Ovary (tissue), 3 donors: ENCODE results near the gene GSK3B.

ENCODE experiments used
- POLR2A ChIP-seq: fragments of 450-650 bp; IDR thresholded peaks from one replicate; pipeline ENCODE4 v1.6.1; 2017; ENCODE audit warnings: antibody characterized with exemption, mild to moderate bottlenecking, moderate library complexity
- TF ChIP-seq, protein P1 (sequence below), 3 donors: fragments of 450-650 bp in 2 of 3; fragments of 200-600 bp in 1 of 3; IDR thresholded peaks; one replicate each; pipeline versions ENCODE4 v1.5.1 to v1.8.0; 2016 to 2022; ENCODE audit warnings: antibody characterized with exemption in 3 of 3, mild to moderate bottlenecking in 1 of 3
- donor health status: DM: no; HTN: no; CAD: no.

DNA sequence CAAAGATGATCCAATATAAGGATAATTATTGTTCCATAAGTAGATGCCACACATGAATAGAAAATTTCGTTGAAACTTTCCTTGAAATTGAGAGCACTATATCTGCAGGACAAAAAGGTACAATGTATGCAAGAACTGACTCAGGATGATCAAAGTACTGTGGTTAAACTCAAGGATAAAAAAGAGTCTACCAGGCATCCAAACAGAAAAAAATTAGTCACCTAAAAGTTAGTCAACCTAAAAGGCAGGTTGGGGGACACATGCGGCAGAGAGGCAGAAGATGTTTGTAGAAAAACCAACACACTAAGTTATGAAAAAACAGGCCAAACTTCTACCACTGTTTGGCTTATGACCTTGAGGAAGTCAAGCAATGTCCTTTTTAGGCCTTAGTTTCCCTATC is 68.7 kb downstream of the GSK3B start:
- no peak for TF ChIP-seq POLR2A
- TF ChIP-seq, protein P1, sequence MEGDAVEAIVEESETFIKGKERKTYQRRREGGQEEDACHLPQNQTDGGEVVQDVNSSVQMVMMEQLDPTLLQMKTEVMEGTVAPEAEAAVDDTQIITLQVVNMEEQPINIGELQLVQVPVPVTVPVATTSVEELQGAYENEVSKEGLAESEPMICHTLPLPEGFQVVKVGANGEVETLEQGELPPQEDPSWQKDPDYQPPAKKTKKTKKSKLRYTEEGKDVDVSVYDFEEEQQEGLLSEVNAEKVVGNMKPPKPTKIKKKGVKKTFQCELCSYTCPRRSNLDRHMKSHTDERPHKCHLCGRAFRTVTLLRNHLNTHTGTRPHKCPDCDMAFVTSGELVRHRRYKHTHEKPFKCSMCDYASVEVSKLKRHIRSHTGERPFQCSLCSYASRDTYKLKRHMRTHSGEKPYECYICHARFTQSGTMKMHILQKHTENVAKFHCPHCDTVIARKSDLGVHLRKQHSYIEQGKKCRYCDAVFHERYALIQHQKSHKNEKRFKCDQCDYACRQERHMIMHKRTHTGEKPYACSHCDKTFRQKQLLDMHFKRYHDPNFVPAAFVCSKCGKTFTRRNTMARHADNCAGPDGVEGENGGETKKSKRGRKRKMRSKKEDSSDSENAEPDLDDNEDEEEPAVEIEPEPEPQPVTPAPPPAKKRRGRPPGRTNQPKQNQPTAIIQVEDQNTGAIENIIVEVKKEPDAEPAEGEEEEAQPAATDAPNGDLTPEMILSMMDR (IDR thresholded peaks at IDR 0.05): no peak
